IPS-NIHi7 (cell line): ENCODE measurements around the gene TP53RK.

ENCODE experiments used
- DNase-seq: peaks from one replicate; pipeline ENCODE4 v3.0.0; 2012; ENCODE audit warnings: mixed read lengths; ENCODE audit errors: extremely low spot score

Gene TP53RK

DNA sequence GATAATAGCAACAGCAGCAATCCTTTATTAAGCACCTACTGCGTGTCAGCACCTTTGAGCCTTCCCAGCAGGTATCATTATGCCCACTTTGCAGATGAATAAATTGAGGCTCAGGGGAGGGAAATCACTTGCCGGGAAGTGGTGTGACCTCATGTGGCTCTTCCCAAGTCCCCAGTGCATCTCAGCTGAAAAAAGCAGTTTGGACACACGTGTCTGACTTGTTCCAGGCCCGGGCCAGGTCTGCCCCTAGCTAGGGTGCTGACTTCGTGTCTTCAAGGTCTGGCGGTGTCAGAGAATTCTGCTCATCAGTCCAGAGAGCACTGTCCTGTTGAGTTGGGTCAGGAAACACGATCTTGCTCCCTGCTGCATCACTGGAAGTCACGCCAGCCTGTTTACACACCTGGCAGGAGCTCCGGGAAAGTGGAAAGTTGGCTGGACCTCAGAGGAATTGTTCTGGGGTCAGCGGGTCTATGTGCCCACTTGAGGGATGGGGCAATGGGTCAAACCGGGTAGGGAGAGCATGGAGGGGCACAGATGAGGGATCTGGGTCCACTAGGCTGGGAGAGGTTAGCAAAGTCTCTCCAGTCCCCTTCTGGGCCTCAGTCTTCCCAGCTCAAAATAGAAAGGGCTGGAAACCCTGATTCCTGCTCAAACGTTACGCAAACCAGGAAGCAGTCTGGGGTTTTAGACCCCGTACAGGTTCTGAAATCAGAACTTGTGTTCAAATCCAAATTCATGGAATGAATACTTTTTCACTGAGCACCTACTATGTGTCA is 48.5 kb downstream of the TP53RK start:
- no peak for DNase-seq

DNA sequence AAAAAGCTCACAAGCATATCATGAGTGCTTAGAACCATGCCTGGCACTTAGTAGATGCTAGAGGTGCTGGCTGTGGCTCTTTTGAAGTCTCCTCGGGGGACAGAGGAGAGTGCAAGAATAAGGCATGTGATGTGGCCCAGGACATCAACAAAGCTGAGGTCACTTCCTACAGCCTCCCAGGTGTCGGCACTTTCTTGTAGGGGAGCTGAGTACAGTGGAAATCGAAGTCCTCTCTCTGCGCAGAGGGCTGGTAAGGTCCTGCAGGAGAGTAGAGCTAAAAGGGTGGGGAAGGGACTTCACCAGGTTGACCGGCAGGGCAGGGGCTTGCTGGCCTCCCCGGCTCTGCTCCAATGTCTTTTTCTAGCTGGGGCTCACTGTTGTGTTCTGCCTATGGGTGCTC is 49.2 kb downstream of the TP53RK start:
- no peak for DNase-seq

DNA sequence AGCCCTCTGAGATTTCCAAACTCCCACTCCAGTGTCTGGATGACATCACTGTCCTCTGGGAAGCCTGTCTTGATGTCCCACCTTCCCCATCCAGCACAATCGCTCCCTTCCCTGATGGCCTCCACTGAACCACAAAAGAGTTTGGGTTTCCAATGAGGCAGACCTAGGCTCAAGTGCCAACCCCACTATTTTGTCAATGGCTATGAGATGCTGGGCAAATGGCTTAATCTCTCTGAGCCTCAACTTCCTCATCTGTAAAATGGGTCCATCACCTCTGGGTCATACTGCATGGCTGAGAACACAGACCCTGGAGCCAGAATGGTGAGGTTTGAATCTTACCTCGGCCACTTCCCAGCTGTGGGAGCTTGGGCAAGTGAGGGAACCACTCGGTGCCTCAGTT is 49.7 kb downstream of the TP53RK start:
- no peak for DNase-seq

DNA sequence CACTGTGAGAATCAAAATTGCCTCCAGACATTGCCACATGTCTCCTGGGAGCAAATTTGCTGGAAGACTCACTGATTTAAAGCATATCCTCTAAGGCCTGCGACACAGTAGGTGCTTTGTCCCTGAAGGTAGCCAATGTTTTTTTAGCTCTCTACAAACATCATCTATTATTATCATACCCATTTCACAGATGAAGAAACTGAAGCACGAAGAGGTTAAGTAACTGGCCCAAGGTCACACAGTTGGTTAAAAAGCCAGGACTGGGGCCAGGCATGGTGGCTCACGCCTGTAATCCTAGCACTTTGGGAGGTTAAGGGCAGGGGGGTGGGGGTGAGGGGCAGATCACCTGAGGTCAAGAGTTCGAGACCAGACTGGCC is 50.4 kb downstream of the TP53RK start:
- DNase-seq, result no peak

DNA sequence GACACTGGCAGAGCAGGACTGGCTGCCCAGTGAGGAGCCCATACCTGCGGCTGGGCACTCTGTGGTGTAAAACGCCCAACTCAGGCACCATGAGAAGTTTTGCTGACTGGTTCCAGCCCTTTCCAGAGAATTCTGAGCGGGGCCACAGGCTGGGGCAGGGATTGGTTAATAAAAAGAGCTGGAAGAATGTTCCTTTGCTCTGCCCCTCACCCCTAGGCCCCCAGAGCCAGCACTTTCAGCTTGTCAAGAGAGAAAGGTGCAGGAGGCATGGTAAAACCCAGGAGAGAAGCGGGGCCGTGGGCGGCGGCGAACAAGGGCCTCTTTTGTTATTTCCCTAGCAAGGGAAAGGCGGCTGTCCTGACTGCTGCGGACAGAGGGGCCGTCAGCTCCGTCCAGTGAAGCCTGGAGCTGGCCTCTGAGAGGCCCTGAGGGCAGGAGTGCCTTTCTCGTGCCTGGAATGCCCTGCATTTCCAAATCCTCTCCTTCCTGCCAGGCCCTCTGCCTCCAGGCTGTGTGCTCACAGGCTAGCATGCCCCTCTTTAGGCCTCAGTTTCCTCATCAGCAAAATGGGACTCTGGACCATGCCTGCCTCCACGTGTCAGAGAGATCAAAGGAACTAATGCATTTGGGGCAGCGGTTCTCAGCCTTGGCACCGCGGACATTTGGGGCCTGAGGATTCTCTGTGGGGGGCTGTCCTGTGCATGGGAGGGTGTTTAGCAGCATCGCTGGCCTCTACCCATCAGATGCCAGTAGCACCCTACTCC is 50.9 kb downstream of the TP53RK start:
- DNase-seq, result no peak

DNA sequence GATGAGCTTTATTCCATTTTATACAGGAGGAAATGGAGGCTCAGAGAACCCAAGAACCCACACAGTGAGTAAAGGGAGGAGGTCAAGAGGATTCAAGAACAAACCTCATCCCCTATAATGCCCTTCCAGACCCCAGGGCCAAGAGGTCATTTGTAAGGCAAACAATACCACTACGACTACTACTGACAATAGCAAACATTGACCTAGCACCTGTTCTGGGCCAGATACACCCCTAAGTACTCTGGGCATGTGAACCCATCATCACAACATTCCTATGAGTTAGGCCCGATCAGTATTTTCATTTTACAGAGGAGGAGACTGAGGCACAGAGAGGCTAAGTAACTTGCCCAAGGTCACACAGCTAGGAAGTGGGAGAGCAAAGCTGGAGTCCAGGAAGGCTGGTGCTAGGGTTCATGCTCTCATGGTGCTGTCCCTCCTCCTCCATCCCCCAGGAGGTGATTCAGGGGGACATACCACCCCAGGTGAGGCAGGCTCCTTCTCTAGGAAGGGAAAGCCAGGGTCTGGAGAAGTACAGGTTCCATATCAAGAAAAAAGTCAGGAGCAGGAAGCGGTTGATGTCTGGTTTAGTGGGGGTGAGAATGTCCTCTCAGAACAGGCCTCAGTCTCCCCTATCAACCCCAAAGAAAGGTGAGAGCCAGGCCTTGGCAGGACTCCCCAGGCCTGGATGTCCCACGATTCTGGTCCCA is 51.7 kb downstream of the TP53RK start:
- DNase-seq, result no peak

DNA sequence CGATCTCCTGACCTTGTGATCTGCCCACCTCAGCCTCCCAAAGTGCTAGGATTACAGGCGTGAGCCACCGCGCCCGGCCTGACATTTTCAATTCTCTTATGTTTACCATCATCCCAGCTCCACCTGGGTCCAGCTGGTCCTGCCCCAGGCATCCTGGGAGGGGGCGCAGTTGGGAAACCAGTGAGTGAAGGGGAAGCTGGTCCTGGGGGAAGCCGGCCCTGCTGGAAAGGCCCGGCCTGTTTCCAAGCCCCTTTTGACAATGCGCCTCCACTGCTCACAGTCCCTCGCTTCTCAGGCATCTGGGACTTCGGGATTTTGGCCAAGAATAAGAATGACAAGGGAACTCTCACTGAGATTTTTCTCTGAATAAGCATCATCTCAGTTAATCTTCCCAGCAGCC is 52.2 kb downstream of the TP53RK start:
- no peak for DNase-seq

DNA sequence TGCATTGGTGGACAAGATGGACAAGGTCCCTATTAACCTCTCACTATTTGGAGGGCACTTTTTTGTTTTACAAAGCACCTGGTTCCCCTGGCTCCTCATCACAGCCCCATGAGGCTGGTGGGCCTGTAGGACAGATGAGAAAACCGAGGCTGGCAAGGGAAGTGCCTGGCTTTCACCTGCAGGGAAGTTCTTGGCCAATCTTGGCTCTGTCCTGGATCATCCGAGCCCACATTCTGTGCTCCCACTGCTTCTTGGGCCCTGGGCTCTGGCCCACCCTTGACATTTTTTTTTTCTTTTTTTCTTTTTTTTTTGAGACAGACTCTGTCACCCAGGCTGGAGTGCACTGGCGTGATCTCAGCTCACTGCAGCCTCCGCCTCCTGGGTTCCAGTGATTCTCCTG is 52.7 kb downstream of the TP53RK start:
- DNase-seq, result no peak

DNA sequence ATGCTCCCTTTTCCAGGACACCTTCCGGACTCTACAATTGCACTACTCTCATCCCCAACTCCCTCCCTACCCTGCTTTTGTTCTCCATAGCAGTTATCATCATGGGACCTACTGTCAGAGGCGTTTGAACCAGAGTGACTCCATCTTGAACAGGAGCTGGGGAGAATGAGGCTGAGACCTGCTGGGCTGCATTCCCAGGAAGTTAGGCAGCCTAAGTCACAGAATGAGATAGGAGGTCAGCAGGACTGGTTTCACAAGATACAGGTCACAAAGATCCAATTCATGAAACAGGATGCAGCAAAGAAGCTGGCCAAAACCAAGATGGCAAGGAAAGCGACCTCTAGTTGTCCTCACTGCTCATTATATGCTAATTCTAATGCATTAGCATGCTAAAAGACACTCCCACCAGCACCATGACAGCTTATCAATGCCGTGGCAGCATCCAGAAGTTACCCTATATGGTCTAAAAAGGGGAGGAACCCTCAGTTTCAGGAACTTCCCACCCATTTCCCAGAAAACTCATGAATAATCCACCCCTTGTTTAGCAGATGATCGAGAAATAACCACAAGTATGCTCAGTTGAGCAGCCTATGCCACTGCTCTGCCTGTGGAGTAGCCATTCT is 53.6 kb downstream of the TP53RK start:
- no peak for DNase-seq

DNA sequence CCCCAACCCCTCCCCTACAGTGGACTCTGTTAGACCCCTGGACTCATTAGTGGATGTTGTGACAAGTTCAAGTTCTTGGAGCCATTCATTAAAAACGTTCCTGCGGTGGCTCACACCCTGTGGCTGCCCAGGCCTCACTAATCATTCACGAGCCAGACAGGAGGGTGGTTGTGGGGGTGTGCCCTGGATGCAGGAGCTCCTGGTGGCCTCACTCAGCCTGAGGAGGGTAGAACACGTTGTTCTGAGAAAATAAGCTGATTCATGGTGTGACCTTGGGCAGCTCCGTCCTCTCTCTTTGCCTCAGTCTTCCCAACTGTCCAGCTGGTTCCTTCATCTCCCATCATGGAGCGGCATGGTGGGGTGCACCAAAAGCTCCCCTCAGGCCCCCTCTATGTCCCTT is 54.7 kb downstream of the TP53RK start:
- DNase-seq, result no peak
